Measurements from ENCODE around the gene MAD1L1. TPM values are rescaled to one million over a fixed set of nuclear protein-coding genes. Genes with fewer than 3 reads are reported as not detected.

Gene MAD1L1
- total RNA-seq, 1 donor from 2014 or later = 16.2 TPM

GRCh38 chr7:2193575-2194305 is 39.0 kb downstream of the MAD1L1 start:
- intact Hi-C loops (cut with micrococcal nuclease) = no loop called here
- Histone ChIP-seq H3K27me3 (ENCODE audit: low read depth) (no peaks in the 10 kb centered on the region), H3K4me3 (no peak overlapping the region), H3K9me3 (replicated peaks) (peaks cover 8% of the 10 kb centered on the region), H3K36me3 (peaks cover 16% of the 10 kb centered on the region), H3K27ac (replicated peaks) (no peak overlapping the region), H3K4me1 (peaks cover 32% of the 10 kb centered on the region)
- TF ChIP-seq CTCF (IDR thresholded peaks at IDR 0.05; ENCODE audit: borderline replicate concordance) = no peak
- DNase-seq = no peak

GRCh38 chr7:2192831-2193534 is 39.8 kb downstream of the MAD1L1 start:
- Histone ChIP-seq H3K36me3 (peaks cover 16% of the 10 kb centered on the region), H3K9me3 (replicated peaks) (peaks cover 9% of the 10 kb centered on the region), H3K27ac (replicated peaks) (no peak overlapping the region), H3K27me3 (ENCODE audit: low read depth) (no peaks in the 10 kb centered on the region), H3K4me1 (peaks cover 32% of the 10 kb centered on the region), H3K4me3 (no peak overlapping the region)
- no peak for TF ChIP-seq CTCF (IDR thresholded peaks at IDR 0.05; ENCODE audit: borderline replicate concordance)
- intact Hi-C loops (cut with micrococcal nuclease) = no loop called here
- DNase-seq = no peak

- intact Hi-C loops (cut with micrococcal nuclease) = no loop called here
- Histone ChIP-seq H3K36me3 (peaks cover 16% of the 10 kb centered on the region), H3K27ac (replicated peaks) (no peak overlapping the region), H3K4me3 (no peak overlapping the region), H3K27me3 (ENCODE audit: low read depth) (no peaks in the 10 kb centered on the region), H3K4me1 (peaks cover 14% of the 10 kb centered on the region), H3K9me3 (replicated peaks) (peaks cover 9% of the 10 kb centered on the region)
- TF ChIP-seq CTCF (IDR thresholded peaks at IDR 0.05; ENCODE audit: borderline replicate concordance) = no peak
- DNase-seq = no peak
These were observed 41.7 kb downstream of the MAD1L1 start for GRCh38 chr7:2191016-2191415.

- Histone ChIP-seq H3K27ac (replicated peaks) (no peak overlapping the region), H3K27me3 (ENCODE audit: low read depth) (no peaks in the 10 kb centered on the region), H3K4me1 (peaks cover 9% of the 10 kb centered on the region), H3K9me3 (replicated peaks) (peaks cover 9% of the 10 kb centered on the region), H3K36me3 (peaks cover 16% of the 10 kb centered on the region), H3K4me3 (no peak overlapping the region)
- no peak for TF ChIP-seq CTCF (IDR thresholded peaks at IDR 0.05; ENCODE audit: borderline replicate concordance)
- intact Hi-C loops (cut with micrococcal nuclease) = no loop called here
- no peak for DNase-seq
These were observed 42.2 kb downstream of the MAD1L1 start for GRCh38 chr7:2190531-2190930.

GRCh38 chr7:2186166-2186565 is 46.6 kb downstream of the MAD1L1 start:
- Histone ChIP-seq H3K4me1 (no peaks in the 10 kb centered on the region), H3K36me3 (peaks cover 28% of the 10 kb centered on the region), H3K27ac (replicated peaks) (no peak overlapping the region), H3K27me3 (ENCODE audit: low read depth) (no peaks in the 10 kb centered on the region), H3K4me3 (no peak overlapping the region), H3K9me3 (replicated peaks) (peaks cover 9% of the 10 kb centered on the region)
- TF ChIP-seq CTCF (IDR thresholded peaks at IDR 0.05; ENCODE audit: borderline replicate concordance) = no peak
- intact Hi-C loops (cut with micrococcal nuclease) = no loop called here
- no peak for DNase-seq

Measured in left ventricle myocardium inferior (tissue), 1 donor.